Endothelial cell of umbilical vein (primary cell): ENCODE measurements around the gene KAZN. TPM values are rescaled to one million over a fixed set of nuclear protein-coding genes. Genes with fewer than 3 reads are reported as not detected.

Experiments used
- BruUV-seq: library from RNA; stranded (reverse); fragments of 400-500 nt; replicated peaks from 2 replicates; lab custom pipeline; 2021; lab: Mats Ljungman, UMichigan
- CTCF ChIA-PET: fragments of 300-600, 350-600 bp; sonication (Branson Sonifier 250); formaldehyde crosslinking; loops from one replicate; lab custom pipeline; 2021; ENCODE audit warnings: antibody characterized with exemption, inconsistent platforms; lab: Charles Lee
- POLR2A ChIA-PET: fragments of 300-600, 350-600 bp; sonication (Branson Sonifier 250); formaldehyde crosslinking; loops from one replicate; lab custom pipeline; 2021; ENCODE audit warnings: antibody characterized with exemption, inconsistent platforms; lab: Charles Lee
- DNase-seq: peaks from one replicate; pipeline ENCODE4 v3.0.0-alpha.2; 2011; ENCODE audit warnings: low read depth, low spot score
- FAIRE-seq: peaks from 2 replicates; lab custom pipeline; 2011; peaks lifted over from hg19 to GRCh38; lab: Jason Lieb, UNC
- H2AFZ ChIP-seq: 2 replicates; pipeline ENCODE4 v1.6.0; 2012; ENCODE audit warnings: low read depth, low read length, control low read depth, inconsistent platforms
- H3K27ac ChIP-seq: 2 replicates; pipeline ENCODE4 v1.5.1; 2011; ENCODE audit warnings: low read depth, mild to moderate bottlenecking, control low read depth, low read length, moderate library complexity; ENCODE audit not compliant: insufficient read depth
- H3K27me3 ChIP-seq, 2 experiments: 2 replicates each; pipeline versions ENCODE4 v1.6.0 to v1.6.1; 2011; ENCODE audit warnings: low read length in 2 of 2, mixed read lengths in 1 of 2; ENCODE audit not compliant: control insufficient read depth in 2 of 2, insufficient read depth in 2 of 2
- H3K36me3 ChIP-seq, 2 experiments: 2 replicates in 1 of 2; 3 replicates in 1 of 2; pipeline ENCODE4 v1.5.1; 2011; ENCODE audit warnings: low read length in 2 of 2, mild to moderate bottlenecking in 1 of 2, moderate library complexity in 1 of 2; ENCODE audit not compliant: control insufficient read depth in 2 of 2, insufficient read depth in 2 of 2; ENCODE audit errors: extremely low read depth in 1 of 2
- H3K4me1 ChIP-seq: 3 replicates; pipeline ENCODE4 v1.5.1; 2011; ENCODE audit warnings: mild to moderate bottlenecking, low read length; ENCODE audit not compliant: control insufficient read depth, insufficient read depth; ENCODE audit errors: extremely low read depth
- H3K4me2 ChIP-seq: 2 replicates; pipeline ENCODE4 v1.6.1; 2011; ENCODE audit warnings: low read length, control low read depth, mixed read lengths; ENCODE audit not compliant: insufficient read depth
- H3K4me3 ChIP-seq, 3 experiments: fragments of 200-600 bp in 1 of 3; sonication (generic), shearing (Covaris generic) in 1 of 3; replicated peaks in 1 of 3; 2 replicates each; pipeline ENCODE4 v1.5.1; 2011 to 2016; ENCODE audit warnings: control low read depth in 3 of 3, low read length in 3 of 3, mild to moderate bottlenecking in 2 of 3, inconsistent platforms in 1 of 3, low read depth in 1 of 3, moderate library complexity in 1 of 3; ENCODE audit not compliant: insufficient read depth in 1 of 3
- H3K79me2 ChIP-seq: 2 replicates; pipeline ENCODE4 v1.6.0; 2012; ENCODE audit warnings: low read length, inconsistent platforms; ENCODE audit not compliant: control insufficient read depth, insufficient read depth
- H3K9ac ChIP-seq: replicated peaks from 2 replicates; pipeline ENCODE3; 2011; ENCODE audit warnings: low read length, control low read depth; ENCODE audit not compliant: insufficient read depth; ENCODE audit errors: extremely low read depth
- H3K9me1 ChIP-seq: replicated peaks from 3 replicates; pipeline ENCODE4 v1.6.0; 2011; ENCODE audit warnings: mild to moderate bottlenecking, low read length; ENCODE audit not compliant: control insufficient read depth, insufficient read depth; ENCODE audit errors: extremely low read depth
- H3K9me3 ChIP-seq: replicated peaks from 2 replicates; pipeline ENCODE4 v1.5.1; 2012; ENCODE audit warnings: low read length, inconsistent platforms; ENCODE audit not compliant: control insufficient read depth, insufficient read depth
- H4K20me1 ChIP-seq: replicated peaks from 2 replicates; pipeline ENCODE3; 2011; ENCODE audit warnings: mild to moderate bottlenecking, low read length; ENCODE audit not compliant: control insufficient read depth, insufficient read depth; ENCODE audit errors: extremely low read depth
- CTCF ChIP-seq, 2 donors: IDR thresholded peaks; 1 replicate in 1 of 2; 2 replicates in 1 of 2; pipeline ENCODE4 v1.5.1; 2011; ENCODE audit warnings: low read length in 2 of 2, mild to moderate bottlenecking in 2 of 2, moderate library complexity in 2 of 2, control low read depth in 1 of 2, inconsistent platforms in 1 of 2, low read depth in 1 of 2; ENCODE audit not compliant: insufficient read depth in 1 of 2; ENCODE audit errors: extremely low read depth in 1 of 2
- EZH2 ChIP-seq: IDR thresholded peaks from 2 replicates; pipeline ENCODE4 v1.6.1; 2012; ENCODE audit warnings: borderline replicate concordance, low read depth, mild to moderate bottlenecking, moderate library complexity, low read length, inconsistent platforms; ENCODE audit not compliant: severe bottlenecking
- FOS ChIP-seq: IDR thresholded peaks from 2 replicates; pipeline ENCODE4 v1.6.1; 2011; ENCODE audit warnings: mild to moderate bottlenecking, low read length, moderate library complexity, borderline replicate concordance; ENCODE audit not compliant: insufficient read depth
- GATA2 ChIP-seq: IDR thresholded peaks from 2 replicates; pipeline ENCODE4 v1.7.0; 2011; ENCODE audit warnings: low read depth, mild to moderate bottlenecking, moderate library complexity, mixed read lengths, low read length; ENCODE audit not compliant: insufficient read length, insufficient read depth
- JUN ChIP-seq: IDR thresholded peaks from 2 replicates; pipeline ENCODE4 v1.6.1; 2011; ENCODE audit warnings: borderline replicate concordance, low read depth; ENCODE audit not compliant: insufficient read length, insufficient read depth
- MYC ChIP-seq: IDR thresholded peaks from one replicate; pipeline ENCODE4 v1.6.1; 2011; ENCODE audit warnings: mild to moderate bottlenecking, low read depth, low read length
- POLR2A ChIP-seq: IDR thresholded peaks from 2 replicates; pipeline ENCODE4 v1.6.1; 2012; ENCODE audit warnings: low read depth, mild to moderate bottlenecking, control low read depth, low read length
- POLR2AphosphoS5 ChIP-seq: IDR thresholded peaks from 2 replicates; pipeline ENCODE4 v1.6.1; 2012; ENCODE audit warnings: low read depth, mild to moderate bottlenecking, control low read depth, low read length, moderate library complexity; ENCODE audit not compliant: insufficient read depth
- dilution Hi-C: fragments of 300-500 bp; cut with MboI; formaldehyde crosslinking; loops from one replicate; pipeline ENCODE4 v1.15.0; 2019; ENCODE audit warnings: low sequenced_read_pairs; ENCODE audit not compliant: extremely low pct_ligation_motif_present
- intact Hi-C: fragments of 100-400 bp; cut with micrococcal nuclease; formaldehyde crosslinking; loops from one replicate; pipeline ENCODE4 v1.10.0; 2022
- polyA plus RNA-seq, 4 experiments: library from polyadenylated mRNA; depleted of rRNA in 3 of 4; stranded (reverse) in 3 of 4; unstranded in 1 of 4; fragments of >200 nt; gene quantifications; 2 replicates each; pipeline versions ENCODE4 v1.2.1 to v1.2.3, GENCODE V29; 2011 to 2012; ENCODE audit warnings: missing spikeins in 1 of 4
- total RNA-seq: library from RNA; stranded (reverse); gene quantifications from 2 replicates; pipeline ENCODE4 v1.2.3, GENCODE V29; 2021
- TF ChIP-seq, protein P1 (sequence below): IDR thresholded peaks from 2 replicates; pipeline ENCODE4 v1.6.1; 2011; ENCODE audit not compliant: insufficient read depth, insufficient read length

KAZN gene
- total and polyA plus RNA-seq, 2 donors (not counting 3 experiments of a cell fraction or from before 2014, with no cell fraction given), result 1.6 to 5.8 TPM

GRCh38 chr1:15150376-15150775 is 551.9 kb downstream of the KAZN start:
- TF ChIP-seq POLR2A, result no peak
- TF ChIP-seq MYC, result no peak
- TF ChIP-seq JUN, result no peak
- no peak for TF ChIP-seq GATA2
- no peak for TF ChIP-seq POLR2AphosphoS5
- TF ChIP-seq EZH2, result no peak
- TF ChIP-seq, protein P1, sequence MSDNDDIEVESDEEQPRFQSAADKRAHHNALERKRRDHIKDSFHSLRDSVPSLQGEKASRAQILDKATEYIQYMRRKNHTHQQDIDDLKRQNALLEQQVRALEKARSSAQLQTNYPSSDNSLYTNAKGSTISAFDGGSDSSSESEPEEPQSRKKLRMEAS, result no peak
- TF ChIP-seq FOS, result no peak
- TF ChIP-seq CTCF (IDR thresholded peaks at IDR 0.05; ENCODE audit: extremely low read depth in 1 of 2, insufficient read depth in 1 of 2, low read depth in 1 of 2, low read length in 2 of 2), result no peak
- Histone ChIP-seq H3K9ac (no peak overlapping the region), H3K4me3 (no peak overlapping the region), H3K4me2 (no peak overlapping the region), H3K36me3 (no peaks in the 10 kb centered on the region), H4K20me1 (no peaks in the 10 kb centered on the region), H3K9me1 (no peaks in the 10 kb centered on the region), H2AFZ (no peak overlapping the region), H3K27me3 (peaks cover 9 to 14% of the 10 kb centered on the region in 2 experiments), H3K9me3 (no peaks in the 10 kb centered on the region), H3K4me1 (peaks cover 16% of the 10 kb centered on the region), H3K27ac (no peak overlapping the region), H3K79me2 (peaks cover 6% of the 10 kb centered on the region)
- dilution Hi-C loops, result no loop called here
- no peak for FAIRE-seq
- intact Hi-C loops, result loop anchor here (5.0 kb wide), 1 partner anchor 267 kb away; no protein-coding TSS in a partner anchor
- DNase-seq, result no peak
- BruUV-seq, result no TSS peak
- ChIA-PET CTCF (interaction anchor here (0.8 to 7.8 kb wide), 5 partner anchors 12 to 137 kb away, joined by 3 to 211 read pairs (median 4); no protein-coding TSS in a partner anchor), POLR2A (no interaction called here)
